H9 (cell line): Measurements from ENCODE around the gene HPGD. TPM values are rescaled to one million over a fixed set of nuclear protein-coding genes. Genes with fewer than 3 reads are reported as not detected.

Source experiments
- DNase-seq: peaks from one replicate; pipeline ENCODE4 v3.0.0-alpha.2; 2017
- H2AFZ ChIP-seq: one replicate; pipeline ENCODE4 v1.6.1; 2013; ENCODE audit warnings: mild to moderate bottlenecking, low read length, control low read depth, moderate library complexity
- H2AK5ac ChIP-seq: 2 replicates; pipeline ENCODE4 v1.6.1; 2013; ENCODE audit warnings: low read length, control low read depth, mixed read lengths; ENCODE audit not compliant: insufficient read length
- H2BK120ac ChIP-seq: one replicate; pipeline ENCODE4 v1.6.1; 2013; ENCODE audit warnings: low read depth, mild to moderate bottlenecking, low read length, control low read depth, inconsistent platforms; ENCODE audit not compliant: poor library complexity, severe bottlenecking
- H2BK12ac ChIP-seq: 2 replicates; pipeline ENCODE4 v1.6.1; 2013; ENCODE audit warnings: low read length, control low read depth, mixed read lengths, low read depth; ENCODE audit not compliant: insufficient read length
- H2BK15ac ChIP-seq: 2 replicates; pipeline ENCODE4 v1.6.1; 2013; ENCODE audit warnings: low read depth, low read length, control low read depth
- H2BK20ac ChIP-seq: one replicate; pipeline ENCODE4 v1.6.1; 2013; ENCODE audit warnings: low read depth, mild to moderate bottlenecking, low read length, control low read depth, inconsistent platforms; ENCODE audit not compliant: poor library complexity, severe bottlenecking
- H2BK5ac ChIP-seq: 2 replicates; pipeline ENCODE4 v1.6.1; 2013; ENCODE audit warnings: low read length, control low read depth, mixed read lengths; ENCODE audit not compliant: insufficient read length
- H3K14ac ChIP-seq: 2 replicates; pipeline ENCODE4 v1.6.1; 2013; ENCODE audit warnings: low read length, control low read depth; ENCODE audit not compliant: insufficient read depth
- H3K18ac ChIP-seq: 2 replicates; pipeline ENCODE4 v1.6.1; 2013; ENCODE audit warnings: low read depth, mild to moderate bottlenecking, mixed read lengths, low read length, control low read depth; ENCODE audit not compliant: insufficient read length
- H3K23ac ChIP-seq: 2 replicates; pipeline ENCODE4 v1.6.1; 2013; ENCODE audit warnings: low read length, control low read depth, mixed read lengths, low read depth; ENCODE audit not compliant: insufficient read length
- H3K23me2 ChIP-seq: 2 replicates; pipeline ENCODE4 v1.6.1; 2013; ENCODE audit warnings: low read depth, mild to moderate bottlenecking, mixed read lengths, low read length, control low read depth; ENCODE audit not compliant: insufficient read length, poor library complexity, severe bottlenecking
- H3K27ac ChIP-seq: 2 replicates; pipeline ENCODE4 v1.5.1; 2013; ENCODE audit warnings: low read length, control low read depth, mixed read lengths, low read depth; ENCODE audit not compliant: insufficient read length
- H3K27me3 ChIP-seq: 2 replicates; pipeline ENCODE4 v1.6.1; 2013; ENCODE audit warnings: low read length, control low read depth, inconsistent platforms; ENCODE audit not compliant: insufficient read depth
- H3K4ac ChIP-seq: 2 replicates; pipeline ENCODE4 v1.6.1; 2013; ENCODE audit warnings: low read depth, mild to moderate bottlenecking, control low read depth, inconsistent platforms, low read length, moderate library complexity
- H3K4me1 ChIP-seq: 2 replicates; pipeline ENCODE4 v1.6.1; 2013; ENCODE audit warnings: low read length, control low read depth, inconsistent platforms; ENCODE audit not compliant: insufficient read depth
- H3K4me2 ChIP-seq: 2 replicates; pipeline ENCODE4 v1.6.1; 2013; ENCODE audit warnings: low read length, control low read depth, mixed read lengths; ENCODE audit not compliant: insufficient read length, insufficient read depth
- H3K56ac ChIP-seq: 2 replicates; pipeline ENCODE4 v1.6.1; 2013; ENCODE audit warnings: low read depth, mild to moderate bottlenecking, mixed read lengths, low read length, control low read depth; ENCODE audit not compliant: insufficient read length
- H3K79me1 ChIP-seq: 2 replicates; pipeline ENCODE4 v1.6.1; 2013; ENCODE audit warnings: low read depth, mild to moderate bottlenecking, moderate library complexity, low read length, control low read depth, inconsistent platforms; ENCODE audit not compliant: insufficient read depth, poor library complexity, severe bottlenecking
- H3K79me2 ChIP-seq: 2 replicates; pipeline ENCODE4 v1.6.1; 2013; ENCODE audit warnings: low read length, control low read depth, inconsistent platforms; ENCODE audit not compliant: insufficient read depth
- H3K9ac ChIP-seq: 2 replicates; pipeline ENCODE4 v1.6.1; 2013; ENCODE audit warnings: low read length, control low read depth, mixed read lengths; ENCODE audit not compliant: insufficient read length; ENCODE audit errors: extremely low read depth
- H3K9me3 ChIP-seq: one replicate; pipeline ENCODE4 v1.6.1; 2013; ENCODE audit warnings: low read depth, low read length, inconsistent platforms; ENCODE audit not compliant: control insufficient read depth
- H3T11ph ChIP-seq: one replicate; pipeline ENCODE4 v1.6.1; 2013; ENCODE audit warnings: mild to moderate bottlenecking, low read length, control low read depth, inconsistent platforms
- H4K20me1 ChIP-seq: one replicate; pipeline ENCODE4 v1.6.1; 2013; ENCODE audit not compliant: control insufficient read depth, insufficient read length, insufficient read depth
- H4K5ac ChIP-seq: 2 replicates; pipeline ENCODE4 v1.6.1; 2013; ENCODE audit warnings: low read depth, mild to moderate bottlenecking, mixed read lengths, low read length, control low read depth; ENCODE audit not compliant: insufficient read length
- H4K8ac ChIP-seq: replicated peaks from 2 replicates; pipeline ENCODE4 v1.6.1; 2013; ENCODE audit warnings: low read length, control low read depth, mixed read lengths, low read depth; ENCODE audit not compliant: insufficient read length
- H4K91ac ChIP-seq: 2 replicates; pipeline ENCODE4 v1.6.1; 2013; ENCODE audit warnings: low read depth, mild to moderate bottlenecking, moderate library complexity, mixed read lengths, low read length, control low read depth; ENCODE audit not compliant: insufficient read length
- H3K27ac Mint-ChIP-seq, 3 experiments: 2 replicates in 2 of 3; 3 replicates in 1 of 3; pipeline ENCODE4 v1.8.0; 2020 to 2021; ENCODE audit warnings: mixed read lengths in 3 of 3, mild to moderate bottlenecking in 1 of 3, moderate library complexity in 1 of 3
- H3K27me3 Mint-ChIP-seq: 2 replicates; pipeline ENCODE4 v1.8.0; 2021; ENCODE audit warnings: low read depth, mild to moderate bottlenecking, moderate library complexity, mixed read lengths
- H3K36me3 Mint-ChIP-seq, 3 experiments: 2 replicates in 2 of 3; 3 replicates in 1 of 3; pipeline ENCODE4 v1.8.0; 2020 to 2021; ENCODE audit warnings: low read depth in 3 of 3, mixed read lengths in 3 of 3; ENCODE audit not compliant: insufficient read depth in 1 of 3
- H3K4me1 Mint-ChIP-seq, 2 experiments: 2 replicates each; pipeline ENCODE4 v1.8.0; 2020; ENCODE audit warnings: mixed read lengths in 2 of 2
- H3K4me3 Mint-ChIP-seq, 2 experiments: 2 replicates in 1 of 2; 3 replicates in 1 of 2; pipeline ENCODE4 v1.8.0; 2020 to 2021; ENCODE audit warnings: mild to moderate bottlenecking in 2 of 2, mixed read lengths in 2 of 2, moderate library complexity in 1 of 2
- H3K9me3 Mint-ChIP-seq, 2 experiments: 2 replicates in 1 of 2; 3 replicates in 1 of 2; pipeline ENCODE4 v1.8.0; 2020; ENCODE audit warnings: mild to moderate bottlenecking in 2 of 2, mixed read lengths in 2 of 2, moderate library complexity in 1 of 2
- CTCF ChIP-seq: fragments of 200-600 bp; sonication (generic); conservative IDR thresholded peaks from 3 replicates; pipeline ENCODE4 v1.8.0; 2021; ENCODE audit warnings: antibody characterized with exemption, mild to moderate bottlenecking
- WGBS: extraction: QIAGEN DNeasy Blood & Tissue Kit; methylation state at CpG from one replicate; pipeline ENCODE4 v1.1.7; 2013; ENCODE audit warnings: missing lambda C conversion rate, low lambda C conversion rate, mixed read lengths; ENCODE audit not compliant: insufficient read length; ENCODE audit errors: extremely low coverage; 5-methylcytosine and 5-hydroxymethylcytosine counted together
- total RNA-seq: library from RNA; stranded (reverse); gene quantifications from 2 replicates; pipeline ENCODE4 v1.2.1, GENCODE V29; 2021

HPGD gene
- total RNA-seq, 1 experiment from 2014 or later: 16.8 TPM

- H3K4me1 Mint-ChIP-seq: no peaks in the 10 kb centered on the region
- no peak overlapping the region for H3K23ac ChIP-seq
- no peak overlapping the region for H2BK5ac ChIP-seq
- H3K23me2 ChIP-seq: no peaks in the 10 kb centered on the region
- no peak overlapping the region for H2BK20ac ChIP-seq
- no peak overlapping the region for H3K27ac ChIP-seq
- DNase-seq: no peak
- no peak overlapping the region for H3K56ac ChIP-seq
- H3K4me1 ChIP-seq: no peaks in the 10 kb centered on the region
- no peaks in the 10 kb centered on the region for H3K9me3 Mint-ChIP-seq
- H3K79me1 ChIP-seq: no peaks in the 10 kb centered on the region
- WGBS: no CpG with 5 or more reads among the region's 3 CpGs
- H3K36me3 Mint-ChIP-seq: peaks cover 0 to 2% (median 0%) of the 10 kb centered on the region in 3 experiments; a peak in 3 of 7 replicates
- H3K27ac Mint-ChIP-seq: no peak overlapping the region
- H3K4me2 ChIP-seq: no peak overlapping the region
- H2AFZ ChIP-seq: no peak overlapping the region
- no peak overlapping the region for H3K4ac ChIP-seq
- H2BK12ac ChIP-seq: no peak overlapping the region
- H3K18ac ChIP-seq: no peak overlapping the region
- no peaks in the 10 kb centered on the region for H3K27me3 ChIP-seq
- H3K27me3 Mint-ChIP-seq: no peaks in the 10 kb centered on the region
- H4K8ac ChIP-seq: no peak overlapping the region
- H3T11ph ChIP-seq: no peak overlapping the region
- no peaks in the 10 kb centered on the region for H4K20me1 ChIP-seq
- no peak overlapping the region for H2AK5ac ChIP-seq
- no peak overlapping the region for H2BK120ac ChIP-seq
- H4K91ac ChIP-seq: no peak overlapping the region
- no peaks in the 10 kb centered on the region for H3K79me2 ChIP-seq
- H3K14ac ChIP-seq: no peak overlapping the region
- no peak overlapping the region for H2BK15ac ChIP-seq
- H3K9me3 ChIP-seq: no peaks in the 10 kb centered on the region
- no peak overlapping the region for H4K5ac ChIP-seq
- no peak overlapping the region for H3K9ac ChIP-seq
- no peak overlapping the region for H3K4me3 Mint-ChIP-seq
- no peak for TF ChIP-seq CTCF
Measured at GRCh38 chr4:174537634-174538033, 15.3 kb upstream of the HPGD start.
